OCI-LY3 (cell line): ENCODE measurements around the gene CCNQ.

Experiments
- CTCF ChIP-seq: fragments of 200-600, 300-600 bp; sonication (generic); IDR thresholded peaks from 2 replicates; pipeline ENCODE4 v1.5.1; 2014; ENCODE audit warnings: antibody characterized with exemption, low read length, low read depth
- EZH2phosphoT487 ChIP-seq: fragments of 200-600 bp; shearing (Covaris generic); IDR thresholded peaks from 2 replicates; pipeline ENCODE4 v1.6.1; 2018; ENCODE audit warnings: antibody characterized with exemption, mixed run types, low read depth

- TF ChIP-seq CTCF, result no peak
- no peak for TF ChIP-seq EZH2phosphoT487
Observed at GRCh38 chrX:153562546-153562945, 36.4 kb downstream of the CCNQ start.
